ENCODE results near the gene ALB.

GRCh38 chr4:73416423-73417087, 12.5 kb downstream of the ALB start:
- TF ChIP-seq SP1 (IDR thresholded peaks at IDR 0.05) (no peak), HDGF (IDR thresholded peaks at IDR 0.05; ENCODE audit: borderline replicate concordance) (no peak), FOXA1 (IDR thresholded peaks at IDR 0.05) (no peak), CTBP1 (IDR thresholded peaks at IDR 0.05; ENCODE audit: borderline replicate concordance) (no peak), NFRKB (IDR thresholded peaks at IDR 0.05) (no peak), ARNT (IDR thresholded peaks at IDR 0.05) (no peak), LEF1 (IDR thresholded peaks at IDR 0.05; ENCODE audit: borderline replicate concordance) (no peak), ELF4 (IDR thresholded peaks at IDR 0.05) (no peak), FOXM1 (IDR thresholded peaks at IDR 0.05; ENCODE audit: borderline replicate concordance) (no peak), ZNF384 (IDR thresholded peaks at IDR 0.05) (no peak), SUZ12 (IDR thresholded peaks at IDR 0.05) (no peak), FOXK2 (IDR thresholded peaks at IDR 0.05) (no peak), BHLHE40 (IDR thresholded peaks at IDR 0.05; ENCODE audit: borderline replicate concordance) (no peak), PKNOX1 (IDR thresholded peaks at IDR 0.05) (no peak)
